Lower leg skin (tissue), 3 donors: ENCODE measurements around the gene PPARGC1A.

Experiments used
- POLR2A ChIP-seq, 2 donors: fragments of 450-650 bp; IDR thresholded peaks; one replicate each; pipeline ENCODE4 v1.6.1; 2016 to 2017; ENCODE audit warnings: antibody characterized with exemption in 2 of 2, mild to moderate bottlenecking in 1 of 2, moderate library complexity in 1 of 2
- TF ChIP-seq, protein P1 (sequence below), 3 donors: fragments of 450-650 bp; IDR thresholded peaks; one replicate each; pipeline ENCODE4 v1.5.1; 2016; ENCODE audit warnings: antibody characterized with exemption in 3 of 3, mild to moderate bottlenecking in 3 of 3, moderate library complexity in 2 of 3

GRCh38 chr4:23902222-23902804, 12.5 kb upstream of the PPARGC1A start:
- TF ChIP-seq, protein P1, sequence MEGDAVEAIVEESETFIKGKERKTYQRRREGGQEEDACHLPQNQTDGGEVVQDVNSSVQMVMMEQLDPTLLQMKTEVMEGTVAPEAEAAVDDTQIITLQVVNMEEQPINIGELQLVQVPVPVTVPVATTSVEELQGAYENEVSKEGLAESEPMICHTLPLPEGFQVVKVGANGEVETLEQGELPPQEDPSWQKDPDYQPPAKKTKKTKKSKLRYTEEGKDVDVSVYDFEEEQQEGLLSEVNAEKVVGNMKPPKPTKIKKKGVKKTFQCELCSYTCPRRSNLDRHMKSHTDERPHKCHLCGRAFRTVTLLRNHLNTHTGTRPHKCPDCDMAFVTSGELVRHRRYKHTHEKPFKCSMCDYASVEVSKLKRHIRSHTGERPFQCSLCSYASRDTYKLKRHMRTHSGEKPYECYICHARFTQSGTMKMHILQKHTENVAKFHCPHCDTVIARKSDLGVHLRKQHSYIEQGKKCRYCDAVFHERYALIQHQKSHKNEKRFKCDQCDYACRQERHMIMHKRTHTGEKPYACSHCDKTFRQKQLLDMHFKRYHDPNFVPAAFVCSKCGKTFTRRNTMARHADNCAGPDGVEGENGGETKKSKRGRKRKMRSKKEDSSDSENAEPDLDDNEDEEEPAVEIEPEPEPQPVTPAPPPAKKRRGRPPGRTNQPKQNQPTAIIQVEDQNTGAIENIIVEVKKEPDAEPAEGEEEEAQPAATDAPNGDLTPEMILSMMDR (IDR thresholded peaks at IDR 0.05) = no peak
- TF ChIP-seq POLR2A (IDR thresholded peaks at IDR 0.05) = no peak
